Measurements from ENCODE around the gene AQP12B.

- TF ChIP-seq, protein P1, sequence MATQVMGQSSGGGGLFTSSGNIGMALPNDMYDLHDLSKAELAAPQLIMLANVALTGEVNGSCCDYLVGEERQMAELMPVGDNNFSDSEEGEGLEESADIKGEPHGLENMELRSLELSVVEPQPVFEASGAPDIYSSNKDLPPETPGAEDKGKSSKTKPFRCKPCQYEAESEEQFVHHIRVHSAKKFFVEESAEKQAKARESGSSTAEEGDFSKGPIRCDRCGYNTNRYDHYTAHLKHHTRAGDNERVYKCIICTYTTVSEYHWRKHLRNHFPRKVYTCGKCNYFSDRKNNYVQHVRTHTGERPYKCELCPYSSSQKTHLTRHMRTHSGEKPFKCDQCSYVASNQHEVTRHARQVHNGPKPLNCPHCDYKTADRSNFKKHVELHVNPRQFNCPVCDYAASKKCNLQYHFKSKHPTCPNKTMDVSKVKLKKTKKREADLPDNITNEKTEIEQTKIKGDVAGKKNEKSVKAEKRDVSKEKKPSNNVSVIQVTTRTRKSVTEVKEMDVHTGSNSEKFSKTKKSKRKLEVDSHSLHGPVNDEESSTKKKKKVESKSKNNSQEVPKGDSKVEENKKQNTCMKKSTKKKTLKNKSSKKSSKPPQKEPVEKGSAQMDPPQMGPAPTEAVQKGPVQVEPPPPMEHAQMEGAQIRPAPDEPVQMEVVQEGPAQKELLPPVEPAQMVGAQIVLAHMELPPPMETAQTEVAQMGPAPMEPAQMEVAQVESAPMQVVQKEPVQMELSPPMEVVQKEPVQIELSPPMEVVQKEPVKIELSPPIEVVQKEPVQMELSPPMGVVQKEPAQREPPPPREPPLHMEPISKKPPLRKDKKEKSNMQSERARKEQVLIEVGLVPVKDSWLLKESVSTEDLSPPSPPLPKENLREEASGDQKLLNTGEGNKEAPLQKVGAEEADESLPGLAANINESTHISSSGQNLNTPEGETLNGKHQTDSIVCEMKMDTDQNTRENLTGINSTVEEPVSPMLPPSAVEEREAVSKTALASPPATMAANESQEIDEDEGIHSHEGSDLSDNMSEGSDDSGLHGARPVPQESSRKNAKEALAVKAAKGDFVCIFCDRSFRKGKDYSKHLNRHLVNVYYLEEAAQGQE (tag by site-specific recombination; IDR thresholded peaks at IDR 0.05): no peak
- no peak for TF ChIP-seq ZNF302 (tag by site-specific recombination; IDR thresholded peaks at IDR 0.05; ENCODE audit: low read depth)
- no peak for TF ChIP-seq ATF2 (tag by site-specific recombination; IDR thresholded peaks at IDR 0.05; ENCODE audit: low read depth)
- no peak for TF ChIP-seq ZNF510 (tag by site-specific recombination; IDR thresholded peaks at IDR 0.05; ENCODE audit: insufficient replicate concordance)
- no peak for TF ChIP-seq ZBTB1 (tag by site-specific recombination; IDR thresholded peaks at IDR 0.05)
- no peak for TF ChIP-seq ZNF76 (tag by site-specific recombination; IDR thresholded peaks at IDR 0.05; ENCODE audit: borderline replicate concordance, low read depth)
- TF ChIP-seq SP2 (tag by site-specific recombination; IDR thresholded peaks at IDR 0.05): no peak
- TF ChIP-seq, protein P2, sequence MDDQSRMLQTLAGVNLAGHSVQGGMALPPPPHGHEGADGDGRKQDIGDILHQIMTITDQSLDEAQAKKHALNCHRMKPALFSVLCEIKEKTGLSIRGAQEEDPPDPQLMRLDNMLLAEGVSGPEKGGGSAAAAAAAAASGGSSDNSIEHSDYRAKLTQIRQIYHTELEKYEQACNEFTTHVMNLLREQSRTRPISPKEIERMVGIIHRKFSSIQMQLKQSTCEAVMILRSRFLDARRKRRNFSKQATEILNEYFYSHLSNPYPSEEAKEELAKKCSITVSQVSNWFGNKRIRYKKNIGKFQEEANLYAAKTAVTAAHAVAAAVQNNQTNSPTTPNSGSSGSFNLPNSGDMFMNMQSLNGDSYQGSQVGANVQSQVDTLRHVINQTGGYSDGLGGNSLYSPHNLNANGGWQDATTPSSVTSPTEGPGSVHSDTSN (CRISPR knock-in tag; IDR thresholded peaks at IDR 0.05): no peak
- no peak for TF ChIP-seq ZNF792 (tag by site-specific recombination; IDR thresholded peaks at IDR 0.05)
- no peak for TF ChIP-seq BCL11A (tag by site-specific recombination; IDR thresholded peaks at IDR 0.05; ENCODE audit: low read depth)
- no peak for TF ChIP-seq CTCF (tag by site-specific recombination; IDR thresholded peaks at IDR 0.05)
Observed at GRCh38 chr2:240645801-240646175, 36.9 kb downstream of the AQP12B start.

Data from HEK293 (cell line).